ENCODE data around the gene PHC2.

- TF ChIP-seq, protein P1, sequence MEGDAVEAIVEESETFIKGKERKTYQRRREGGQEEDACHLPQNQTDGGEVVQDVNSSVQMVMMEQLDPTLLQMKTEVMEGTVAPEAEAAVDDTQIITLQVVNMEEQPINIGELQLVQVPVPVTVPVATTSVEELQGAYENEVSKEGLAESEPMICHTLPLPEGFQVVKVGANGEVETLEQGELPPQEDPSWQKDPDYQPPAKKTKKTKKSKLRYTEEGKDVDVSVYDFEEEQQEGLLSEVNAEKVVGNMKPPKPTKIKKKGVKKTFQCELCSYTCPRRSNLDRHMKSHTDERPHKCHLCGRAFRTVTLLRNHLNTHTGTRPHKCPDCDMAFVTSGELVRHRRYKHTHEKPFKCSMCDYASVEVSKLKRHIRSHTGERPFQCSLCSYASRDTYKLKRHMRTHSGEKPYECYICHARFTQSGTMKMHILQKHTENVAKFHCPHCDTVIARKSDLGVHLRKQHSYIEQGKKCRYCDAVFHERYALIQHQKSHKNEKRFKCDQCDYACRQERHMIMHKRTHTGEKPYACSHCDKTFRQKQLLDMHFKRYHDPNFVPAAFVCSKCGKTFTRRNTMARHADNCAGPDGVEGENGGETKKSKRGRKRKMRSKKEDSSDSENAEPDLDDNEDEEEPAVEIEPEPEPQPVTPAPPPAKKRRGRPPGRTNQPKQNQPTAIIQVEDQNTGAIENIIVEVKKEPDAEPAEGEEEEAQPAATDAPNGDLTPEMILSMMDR (IDR thresholded peaks at IDR 0.05; ENCODE audit: low read depth, low read length) = no peak
- no peak for TF ChIP-seq POLR2A (IDR thresholded peaks at IDR 0.05; ENCODE audit: extremely low read depth, insufficient read length)
- no peak for TF ChIP-seq MAX (IDR thresholded peaks at IDR 0.05; ENCODE audit: low read depth, low read length)
These were observed 93.5 kb downstream of the PHC2 start for GRCh38 chr1:33337441-33337840.

Data from NB4 (cell line).